Measurements from ENCODE around the gene DAD1.

The DAD1 gene

GRCh38 chr14:22521449-22522239, 67.4 kb downstream of the DAD1 start:
- no peak overlapping the region for H2BK15ac ChIP-seq (replicated peaks; ENCODE audit: low read depth)
- no peak overlapping the region for H2BK5ac ChIP-seq (ENCODE audit: low read length)
- H3K4ac ChIP-seq (ENCODE audit: low read depth, low read length), result no peak overlapping the region
- no peaks in the 10 kb centered on the region for H3K79me1 ChIP-seq (ENCODE audit: low read length)
- no peak overlapping the region for H3K27ac ChIP-seq (ENCODE audit: low read depth, low read length)
- H3K23ac ChIP-seq (ENCODE audit: low read length), result no peak overlapping the region
- H4K5ac ChIP-seq (ENCODE audit: low read length), result no peak overlapping the region
- H2AK5ac ChIP-seq (ENCODE audit: low read length), result no peak overlapping the region
- peaks cover 2% of the 10 kb centered on the region for H3K4me1 ChIP-seq (ENCODE audit: control insufficient read depth, low read depth, low read length)
- no peak overlapping the region for H4K8ac ChIP-seq (ENCODE audit: low read depth, low read length)
- no peak overlapping the region for H3K56ac ChIP-seq (ENCODE audit: low read length)
- H3K27me3 ChIP-seq (ENCODE audit: insufficient read depth, low read length, poor library complexity), result no peaks in the 10 kb centered on the region
- H3K9ac ChIP-seq (ENCODE audit: low read length), result no peak overlapping the region
- no peak overlapping the region for H3K4me2 ChIP-seq (ENCODE audit: low read length)
- H3K4me3 ChIP-seq (ENCODE audit: low read length), result no peak overlapping the region
- H2BK120ac ChIP-seq (ENCODE audit: low read depth, low read length), result no peak overlapping the region
- H3K36me3 ChIP-seq (ENCODE audit: control insufficient read depth, insufficient read depth, low read length), result no peaks in the 10 kb centered on the region
- H3K18ac ChIP-seq (ENCODE audit: low read length), result no peak overlapping the region
- no peaks in the 10 kb centered on the region for H3K79me2 ChIP-seq (ENCODE audit: control insufficient read depth, insufficient read depth, low read length)
- no peak for DNase-seq
- WGBS (ENCODE audit: extremely low coverage, insufficient coverage, low lambda C conversion rate), result no CpG with 5 or more reads among the region's 4 CpGs

GRCh38 chr14:22520796-22521195, 68.2 kb downstream of the DAD1 start:
- DNase-seq, result no peak
- H3K79me2 ChIP-seq (ENCODE audit: control insufficient read depth, insufficient read depth, low read length), result no peaks in the 10 kb centered on the region
- no peak overlapping the region for H2BK120ac ChIP-seq (ENCODE audit: low read depth, low read length)
- no peaks in the 10 kb centered on the region for H3K36me3 ChIP-seq (ENCODE audit: control insufficient read depth, insufficient read depth, low read length)
- H3K27ac ChIP-seq (ENCODE audit: low read depth, low read length), result no peak overlapping the region
- H3K4me1 ChIP-seq (ENCODE audit: control insufficient read depth, low read depth, low read length), result peaks cover 2% of the 10 kb centered on the region
- no peak overlapping the region for H2AK5ac ChIP-seq (ENCODE audit: low read length)
- no peak overlapping the region for H2BK15ac ChIP-seq (replicated peaks; ENCODE audit: low read depth)
- no peaks in the 10 kb centered on the region for H3K27me3 ChIP-seq (ENCODE audit: insufficient read depth, low read length, poor library complexity)
- H2BK5ac ChIP-seq (ENCODE audit: low read length), result no peak overlapping the region
- H3K23ac ChIP-seq (ENCODE audit: low read length), result no peak overlapping the region
- H3K4me3 ChIP-seq (ENCODE audit: low read length), result no peak overlapping the region
- no peaks in the 10 kb centered on the region for H3K79me1 ChIP-seq (ENCODE audit: low read length)
- no peak overlapping the region for H3K9ac ChIP-seq (ENCODE audit: low read length)
- no CpG with 5 or more reads among the region's 5 CpGs for WGBS (ENCODE audit: extremely low coverage, insufficient coverage, low lambda C conversion rate)
- no peak overlapping the region for H4K5ac ChIP-seq (ENCODE audit: low read length)
- H3K56ac ChIP-seq (ENCODE audit: low read length), result no peak overlapping the region
- no peak overlapping the region for H3K18ac ChIP-seq (ENCODE audit: low read length)
- no peak overlapping the region for H3K4me2 ChIP-seq (ENCODE audit: low read length)
- no peak overlapping the region for H3K4ac ChIP-seq (ENCODE audit: low read depth, low read length)
- no peak overlapping the region for H4K8ac ChIP-seq (ENCODE audit: low read depth, low read length)

- Histone ChIP-seq H2AK5ac (ENCODE audit: low read length) (no peak overlapping the region), H4K8ac (ENCODE audit: low read depth, low read length) (no peak overlapping the region), H3K9ac (ENCODE audit: low read length) (no peak overlapping the region), H3K4me2 (ENCODE audit: low read length) (no peak overlapping the region), H3K4me3 (ENCODE audit: low read length) (no peak overlapping the region), H3K36me3 (ENCODE audit: control insufficient read depth, insufficient read depth, low read length) (no peaks in the 10 kb centered on the region), H3K4ac (ENCODE audit: low read depth, low read length) (no peak overlapping the region), H2BK120ac (ENCODE audit: low read depth, low read length) (no peak overlapping the region), H3K18ac (ENCODE audit: low read length) (no peak overlapping the region), H3K4me1 (ENCODE audit: control insufficient read depth, low read depth, low read length) (peaks cover 2% of the 10 kb centered on the region), H3K79me1 (ENCODE audit: low read length) (no peaks in the 10 kb centered on the region), H3K27me3 (ENCODE audit: insufficient read depth, low read length, poor library complexity) (no peaks in the 10 kb centered on the region), H4K5ac (ENCODE audit: low read length) (no peak overlapping the region), H3K56ac (ENCODE audit: low read length) (no peak overlapping the region), H3K27ac (ENCODE audit: low read depth, low read length) (no peak overlapping the region), H2BK5ac (ENCODE audit: low read length) (no peak overlapping the region), H3K23ac (ENCODE audit: low read length) (no peak overlapping the region), H2BK15ac (replicated peaks; ENCODE audit: low read depth) (no peak overlapping the region), H3K79me2 (ENCODE audit: control insufficient read depth, insufficient read depth, low read length) (no peaks in the 10 kb centered on the region)
- no CpG with 5 or more reads among the region's 6 CpGs for WGBS (ENCODE audit: extremely low coverage, insufficient coverage, low lambda C conversion rate)
- no peak for DNase-seq
Observed at GRCh38 chr14:22519877-22520685, 68.9 kb downstream of the DAD1 start.

GRCh38 chr14:22518073-22518472, 71.0 kb downstream of the DAD1 start:
- DNase-seq, result peak; percentile 43
- no peak overlapping the region for H3K18ac ChIP-seq (ENCODE audit: low read length)
- H2BK5ac ChIP-seq (ENCODE audit: low read length), result no peak overlapping the region
- H3K27ac ChIP-seq (ENCODE audit: low read depth, low read length), result no peak overlapping the region
- no peak overlapping the region for H3K4ac ChIP-seq (ENCODE audit: low read depth, low read length)
- no peak overlapping the region for H4K8ac ChIP-seq (ENCODE audit: low read depth, low read length)
- no peak overlapping the region for H3K4me3 ChIP-seq (ENCODE audit: low read length)
- H3K79me1 ChIP-seq (ENCODE audit: low read length), result no peaks in the 10 kb centered on the region
- no peak overlapping the region for H2BK15ac ChIP-seq (replicated peaks; ENCODE audit: low read depth)
- H2BK120ac ChIP-seq (ENCODE audit: low read depth, low read length), result no peak overlapping the region
- no peak overlapping the region for H3K56ac ChIP-seq (ENCODE audit: low read length)
- H3K4me2 ChIP-seq (ENCODE audit: low read length), result no peak overlapping the region
- WGBS (ENCODE audit: extremely low coverage, insufficient coverage, low lambda C conversion rate), result no CpG with 5 or more reads among the region's 2 CpGs
- no peaks in the 10 kb centered on the region for H3K79me2 ChIP-seq (ENCODE audit: control insufficient read depth, insufficient read depth, low read length)
- no peak overlapping the region for H2AK5ac ChIP-seq (ENCODE audit: low read length)
- H4K5ac ChIP-seq (ENCODE audit: low read length), result no peak overlapping the region
- H3K23ac ChIP-seq (ENCODE audit: low read length), result no peak overlapping the region
- no peaks in the 10 kb centered on the region for H3K36me3 ChIP-seq (ENCODE audit: control insufficient read depth, insufficient read depth, low read length)
- H3K27me3 ChIP-seq (ENCODE audit: insufficient read depth, low read length, poor library complexity), result no peaks in the 10 kb centered on the region
- peaks cover 2% of the 10 kb centered on the region for H3K4me1 ChIP-seq (ENCODE audit: control insufficient read depth, low read depth, low read length)
- H3K9ac ChIP-seq (ENCODE audit: low read length), result no peak overlapping the region

- Histone ChIP-seq H3K27ac (ENCODE audit: low read depth, low read length) (no peak overlapping the region), H3K18ac (ENCODE audit: low read length) (no peak overlapping the region), H2BK15ac (replicated peaks; ENCODE audit: low read depth) (no peak overlapping the region), H3K4me3 (ENCODE audit: low read length) (no peak overlapping the region), H3K9ac (ENCODE audit: low read length) (no peak overlapping the region), H3K4ac (ENCODE audit: low read depth, low read length) (no peak overlapping the region), H3K56ac (ENCODE audit: low read length) (no peak overlapping the region), H3K79me2 (ENCODE audit: control insufficient read depth, insufficient read depth, low read length) (no peaks in the 10 kb centered on the region), H4K8ac (ENCODE audit: low read depth, low read length) (no peak overlapping the region), H2BK120ac (ENCODE audit: low read depth, low read length) (no peak overlapping the region), H3K79me1 (ENCODE audit: low read length) (no peaks in the 10 kb centered on the region), H3K27me3 (ENCODE audit: insufficient read depth, low read length, poor library complexity) (no peaks in the 10 kb centered on the region), H3K23ac (ENCODE audit: low read length) (no peak overlapping the region), H3K4me1 (ENCODE audit: control insufficient read depth, low read depth, low read length) (peaks cover 2% of the 10 kb centered on the region), H3K4me2 (ENCODE audit: low read length) (no peak overlapping the region), H2BK5ac (ENCODE audit: low read length) (no peak overlapping the region), H3K36me3 (ENCODE audit: control insufficient read depth, insufficient read depth, low read length) (no peaks in the 10 kb centered on the region), H4K5ac (ENCODE audit: low read length) (no peak overlapping the region), H2AK5ac (ENCODE audit: low read length) (no peak overlapping the region)
- DNase-seq, result no peak
- WGBS (ENCODE audit: extremely low coverage, insufficient coverage, low lambda C conversion rate), result no CpG with 5 or more reads among the region's 7 CpGs
Observed at GRCh38 chr14:22517117-22517720, 71.8 kb downstream of the DAD1 start.
